NCI-H345 (cell line): ENCODE results near the gene IQSEC1.
"Not testable (repeated sequence)": the region's sequence is repeated elsewhere in the genome, so short reads cannot be mapped to it uniquely, and the experiment has no call there.

Experiments used
- DNase-seq: peaks from one replicate; lab custom pipeline; 2025; lab: John Stamatoyannopoulos, UW

IQSEC1 gene

DNA sequence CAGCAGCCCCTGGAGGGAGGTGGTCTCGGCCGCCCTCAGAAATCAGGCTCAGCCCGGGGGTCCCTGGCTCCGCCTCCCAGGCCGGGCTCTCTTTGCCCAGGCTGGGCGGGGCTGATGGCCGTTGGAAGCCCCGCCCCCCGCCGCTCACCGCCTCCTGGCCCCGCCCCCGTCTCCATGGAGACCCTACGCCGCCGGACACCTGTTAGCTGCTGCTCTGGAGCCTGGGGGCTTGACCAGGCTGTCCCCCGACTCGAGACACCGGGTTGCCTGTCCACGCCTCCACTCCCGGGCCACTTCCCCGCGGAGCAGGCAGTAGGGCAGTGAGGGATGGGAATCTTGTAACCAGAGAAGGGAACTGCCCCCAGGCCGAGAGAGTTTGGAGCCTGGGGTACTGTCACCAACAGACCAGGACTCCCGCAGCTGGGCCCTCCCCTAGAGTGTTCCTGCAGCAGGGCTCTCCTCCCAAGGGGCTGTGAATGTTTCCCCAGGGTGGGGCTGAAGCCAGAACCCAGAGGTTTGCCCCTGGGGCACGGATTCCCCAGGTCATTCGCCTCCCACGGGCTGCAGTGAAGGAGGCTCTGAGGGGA, 204.1 kb downstream of the IQSEC1 start:
- no peak for DNase-seq

DNA sequence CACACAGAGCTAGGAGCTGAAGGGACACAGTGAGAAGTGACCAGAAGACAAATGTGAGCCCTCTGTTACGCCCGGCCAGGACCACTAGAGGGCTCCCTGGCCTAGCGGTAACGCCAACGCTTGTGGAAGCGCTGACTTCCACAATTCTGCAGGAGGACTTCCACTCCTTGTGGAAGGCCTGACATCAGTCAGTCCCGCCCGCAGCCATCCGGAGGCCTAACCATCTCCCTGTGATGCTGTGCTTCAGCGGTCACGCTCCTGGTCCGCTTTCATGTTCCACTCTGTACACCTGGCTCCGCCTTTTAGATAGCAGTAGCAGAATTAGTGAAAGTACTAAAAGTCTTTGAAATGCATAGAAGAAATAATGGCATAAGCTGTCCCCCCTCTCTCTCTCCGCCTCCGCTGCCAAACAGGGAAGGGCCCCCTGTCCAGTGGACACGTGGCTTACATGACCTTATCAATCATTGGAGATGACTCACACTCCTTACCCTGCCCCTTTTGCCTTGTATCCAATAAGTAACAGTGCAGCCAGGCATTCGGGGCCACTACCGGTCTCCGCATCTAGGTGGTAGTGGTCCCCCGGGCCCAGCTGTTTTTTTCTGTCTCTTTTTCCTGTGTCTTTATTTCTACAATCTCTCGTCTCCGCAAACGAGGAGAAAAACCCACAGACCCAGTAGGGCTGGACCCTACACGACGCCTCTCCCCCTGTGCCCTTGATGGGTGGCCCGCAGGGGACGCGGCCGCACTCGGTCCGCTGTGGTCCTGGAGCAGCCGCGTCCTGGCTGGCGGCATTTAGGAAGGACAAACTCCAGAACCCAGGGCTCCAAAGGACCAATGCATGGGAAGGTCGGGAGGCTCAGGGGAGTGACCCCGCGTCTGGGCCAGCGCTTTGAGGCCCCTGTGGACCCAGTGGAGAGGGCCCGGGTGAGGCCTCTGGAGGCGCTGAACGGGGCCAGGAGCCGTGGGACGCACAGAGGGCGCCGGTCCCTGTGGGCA, 204.9 kb downstream of the IQSEC1 start:
- DNase-seq, result peak; percentile 65

DNA sequence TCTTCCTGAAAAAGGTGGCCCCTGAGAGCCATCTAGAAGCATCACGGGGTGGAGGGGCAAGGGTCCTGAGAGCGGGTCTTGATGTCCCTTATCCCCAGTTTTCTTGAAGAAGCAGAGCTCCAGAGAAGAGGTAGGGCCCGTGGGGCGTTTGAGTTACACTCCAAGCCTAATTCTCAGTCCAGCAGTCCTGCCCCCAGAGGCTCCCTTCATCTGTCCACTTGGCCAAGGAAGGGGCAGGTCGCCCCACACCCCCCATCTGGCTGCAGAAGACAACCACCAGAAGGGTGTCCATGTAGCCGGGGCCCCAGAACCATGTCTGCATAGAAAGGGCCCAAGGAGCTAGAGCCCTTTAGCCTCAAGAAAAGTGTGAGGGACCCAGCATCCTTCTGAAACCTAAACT, 206.4 kb downstream of the IQSEC1 start:
- no peak for DNase-seq

DNA sequence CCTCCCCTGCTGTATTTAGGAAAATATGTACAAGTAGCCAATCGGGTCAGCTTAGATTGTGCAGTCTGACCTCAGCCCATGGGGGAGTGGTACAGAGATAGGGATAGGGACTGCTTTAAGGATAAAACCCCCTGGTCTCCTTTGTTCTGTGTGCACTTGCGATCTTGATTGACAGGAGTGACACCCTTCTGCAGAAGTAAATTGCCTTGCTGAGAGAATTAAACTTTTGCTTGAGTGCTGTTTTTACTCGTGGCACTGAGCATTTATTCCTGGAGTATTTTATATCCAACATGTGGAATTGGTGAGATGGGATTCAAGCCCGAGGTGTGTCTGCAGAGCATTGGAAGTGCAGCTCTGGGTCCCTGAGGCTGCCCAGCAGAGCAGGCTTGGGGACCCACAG, 208.0 kb downstream of the IQSEC1 start:
- DNase-seq, result no peak

DNA sequence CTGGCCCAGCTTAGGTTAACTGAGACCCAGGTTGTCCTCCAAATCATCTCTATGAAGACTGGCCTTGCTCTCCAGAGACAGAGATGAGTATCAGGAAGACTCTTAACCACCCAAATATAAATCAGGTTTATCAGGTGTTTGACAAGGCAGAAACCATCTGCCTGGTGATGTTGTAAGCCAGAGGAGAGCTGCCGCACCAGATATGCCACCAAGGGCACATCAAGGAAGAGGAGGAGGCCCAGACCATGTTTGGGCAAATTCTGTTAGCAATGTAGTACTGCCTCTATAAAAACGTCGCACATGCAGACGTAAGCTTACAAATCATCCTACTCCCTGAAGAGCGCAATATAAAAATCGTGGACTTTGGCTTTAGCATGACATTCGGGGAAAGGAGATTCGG, 210.8 kb downstream of the IQSEC1 start:
- no peak for DNase-seq

DNA sequence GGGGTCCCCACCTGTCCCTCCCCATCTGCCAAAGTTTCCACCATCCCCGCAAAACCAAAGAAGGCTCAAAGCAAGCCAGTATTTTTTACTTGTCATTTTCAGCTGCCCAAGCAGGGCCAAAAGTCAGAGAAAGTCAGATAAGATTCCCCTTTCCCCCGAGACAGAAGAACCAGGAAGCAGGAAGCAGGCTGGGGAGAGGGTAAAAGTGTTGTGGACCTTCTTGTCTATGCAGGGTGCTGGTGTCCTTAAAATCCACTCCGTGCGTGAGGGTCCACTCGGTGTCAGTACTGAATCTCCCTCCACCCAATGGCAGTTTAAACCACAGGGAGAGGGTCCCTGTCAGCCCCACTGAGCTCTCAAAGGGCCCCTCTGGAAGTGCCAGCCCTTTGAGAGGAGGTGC, 211.6 kb downstream of the IQSEC1 start:
- DNase-seq, result no peak

DNA sequence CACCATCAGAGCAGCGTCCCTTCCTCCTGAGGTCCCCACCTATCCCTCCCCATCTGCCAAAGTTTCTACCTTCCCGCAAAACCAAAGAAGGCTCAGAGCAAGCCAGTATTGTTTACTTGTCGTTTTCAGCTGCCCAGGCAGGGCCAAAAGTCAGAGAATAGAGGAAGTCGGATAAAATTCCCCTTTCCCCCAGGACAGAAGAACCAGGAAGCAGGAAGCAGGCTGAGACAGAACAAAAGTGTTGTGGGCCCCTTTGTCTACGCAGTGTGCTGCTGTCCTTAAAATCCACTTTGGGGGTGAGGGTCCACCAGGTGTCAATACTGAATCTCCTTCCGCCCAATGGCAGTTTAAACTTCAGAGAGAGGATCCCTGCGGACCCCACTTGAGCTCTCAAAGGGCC, 213.4 kb downstream of the IQSEC1 start:
- DNase-seq, result no peak

DNA sequence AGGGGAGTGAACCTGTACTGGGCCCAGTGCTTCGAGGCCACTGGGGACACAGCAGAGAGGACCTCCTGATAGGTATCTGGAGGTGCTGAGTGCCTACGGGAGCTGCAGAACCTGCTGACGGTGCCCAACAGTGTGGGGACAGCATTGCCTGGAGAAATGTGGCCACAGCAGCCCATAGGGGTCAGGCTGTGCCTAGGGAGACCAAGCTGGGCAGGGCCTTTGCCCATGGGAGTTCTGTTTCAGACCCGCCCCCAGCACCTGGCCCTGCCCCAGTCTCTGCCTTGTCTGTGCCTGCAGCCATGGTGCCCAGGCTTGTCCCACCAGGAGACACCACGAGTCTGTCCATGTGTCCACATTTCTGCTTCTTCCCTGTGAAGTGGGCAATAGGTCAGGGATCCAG, 216.6 kb downstream of the IQSEC1 start:
- DNase-seq, result no peak

DNA sequence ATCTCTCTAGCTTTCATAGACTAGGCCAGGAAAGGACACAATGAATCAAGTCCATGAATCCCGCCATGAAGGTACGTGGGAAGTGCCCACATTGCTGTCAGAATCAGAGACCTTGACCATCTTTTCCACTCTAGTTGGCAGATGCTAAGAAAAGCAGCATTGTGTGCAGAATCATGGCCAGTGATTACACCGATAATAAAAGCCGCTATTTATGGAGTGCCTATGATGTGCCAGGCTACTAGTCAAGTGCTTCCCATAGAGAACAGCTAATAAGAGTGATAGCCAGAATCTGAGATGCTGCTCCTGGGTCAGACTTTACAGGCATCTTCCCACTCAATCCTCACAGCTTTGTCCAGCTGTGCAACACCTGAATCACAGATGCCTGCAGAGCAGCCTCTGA, 218.7 kb downstream of the IQSEC1 start:
- no peak for DNase-seq

DNA sequence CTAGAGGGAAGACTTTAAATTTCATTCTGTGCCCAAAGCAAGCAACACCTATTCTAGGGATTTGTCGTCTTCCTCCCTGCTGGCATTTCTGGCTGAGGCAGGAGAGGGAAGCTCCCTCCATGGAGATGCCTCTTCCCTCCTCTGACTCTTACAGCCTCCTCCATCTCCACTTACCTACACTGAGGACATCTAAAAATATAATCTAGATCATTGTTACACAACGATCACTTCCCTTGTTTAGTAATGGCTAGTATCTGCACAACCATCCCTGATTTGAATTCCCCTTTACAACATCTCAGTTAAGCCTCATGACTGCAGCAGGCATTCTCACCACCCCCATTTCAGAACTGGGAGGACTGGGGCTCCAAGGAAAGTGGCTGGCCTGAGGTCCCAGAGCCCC, 219.4 kb downstream of the IQSEC1 start:
- not testable (repeated sequence) for DNase-seq

DNA sequence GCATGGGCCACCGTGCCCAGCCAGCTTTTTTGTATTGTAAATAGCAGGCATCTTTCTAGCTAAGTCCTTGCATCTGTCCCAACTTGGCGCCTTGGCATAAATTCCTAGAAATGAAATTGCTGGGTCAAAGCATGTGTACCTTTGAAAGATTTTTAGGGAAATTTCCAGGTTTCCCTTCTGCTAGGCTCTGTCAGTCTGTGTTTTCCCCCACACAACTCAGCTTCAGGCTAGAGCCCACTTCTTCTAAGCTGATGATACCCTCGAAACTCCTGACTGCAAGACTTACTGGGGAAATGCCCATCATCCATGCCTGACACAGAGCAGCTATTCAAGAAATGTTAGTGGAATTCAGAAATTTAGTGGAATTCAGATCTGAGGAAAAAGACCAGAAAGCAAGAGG, 221.0 kb downstream of the IQSEC1 start:
- DNase-seq, result no peak
